Measurements from ENCODE around the gene YES1. TPM values are rescaled to one million over a fixed set of nuclear protein-coding genes. Genes with fewer than 3 reads are reported as not detected.
"Not testable (repeated sequence)": the region's sequence is repeated elsewhere in the genome, so short reads cannot be mapped to it uniquely, and the experiment has no call there.

The YES1 gene
- total RNA-seq, 2 donors from 2014 or later = 41.2 to 50.4 TPM

DNA sequence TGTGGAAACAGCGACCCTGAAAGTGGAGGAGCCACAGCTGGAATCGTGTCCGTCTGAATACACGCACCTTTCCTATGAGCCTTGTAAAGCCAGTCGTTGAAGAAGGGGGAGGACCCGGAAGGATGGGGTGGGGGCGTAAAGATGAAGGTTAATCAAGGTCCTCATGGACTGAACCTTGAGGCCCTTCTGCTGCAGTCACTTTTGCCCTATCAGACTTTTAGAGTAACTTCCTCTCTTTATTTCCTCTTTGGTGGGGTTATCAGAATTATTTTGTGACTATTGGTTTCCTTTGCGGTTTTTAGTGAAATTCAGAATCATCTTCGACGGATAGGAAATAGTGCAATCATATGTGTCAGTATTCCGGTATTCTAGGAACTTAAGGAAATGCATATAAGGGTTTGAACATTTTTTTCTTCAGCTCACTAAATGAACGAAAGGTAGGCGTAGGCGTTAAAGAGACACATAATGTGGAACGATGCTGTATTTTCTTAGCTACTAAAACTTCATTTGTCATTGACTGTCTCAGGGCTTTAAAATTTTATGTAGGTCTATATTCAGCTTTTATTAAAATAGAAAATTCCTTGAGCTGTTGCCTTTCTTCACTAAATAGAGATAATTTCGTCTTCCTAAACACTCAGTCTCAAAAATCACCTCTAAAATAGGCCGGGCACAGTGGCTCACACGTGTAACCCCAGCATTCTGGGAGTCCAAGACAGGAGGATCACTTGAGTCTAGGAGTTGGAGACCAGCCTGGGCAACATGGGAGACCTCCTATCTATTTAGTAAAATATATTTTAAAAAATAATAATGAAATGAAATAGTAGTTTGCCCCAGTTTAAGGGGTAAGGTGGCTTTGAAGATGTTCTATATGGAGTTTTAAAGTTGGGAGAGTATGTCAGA lies 1.4 kb upstream of the YES1 start:
- no peak for ATAC-seq (ENCODE audit: insufficient number of reproducible peaks, low FRiP score, low read depth)
- no peak for DNase-seq (ENCODE audit: low spot score)
- Histone ChIP-seq H3K27ac (peak overlapping the region; percentile 91 to 94), H3K4me3 (peak overlapping the region; percentile 98), H3K27me3 (replicated peaks; ENCODE audit: insufficient read depth) (no peaks in the 10 kb centered on the region), H3K36me3 (no peaks in the 10 kb centered on the region), H3K9me3 (no peaks in the 10 kb centered on the region), H3K4me1 (ENCODE audit: control insufficient read depth in 1 of 2, low read depth in 2 of 2) (peaks cover 10 to 19% of the 10 kb centered on the region in 2 donors)
- TF ChIP-seq, protein P1, sequence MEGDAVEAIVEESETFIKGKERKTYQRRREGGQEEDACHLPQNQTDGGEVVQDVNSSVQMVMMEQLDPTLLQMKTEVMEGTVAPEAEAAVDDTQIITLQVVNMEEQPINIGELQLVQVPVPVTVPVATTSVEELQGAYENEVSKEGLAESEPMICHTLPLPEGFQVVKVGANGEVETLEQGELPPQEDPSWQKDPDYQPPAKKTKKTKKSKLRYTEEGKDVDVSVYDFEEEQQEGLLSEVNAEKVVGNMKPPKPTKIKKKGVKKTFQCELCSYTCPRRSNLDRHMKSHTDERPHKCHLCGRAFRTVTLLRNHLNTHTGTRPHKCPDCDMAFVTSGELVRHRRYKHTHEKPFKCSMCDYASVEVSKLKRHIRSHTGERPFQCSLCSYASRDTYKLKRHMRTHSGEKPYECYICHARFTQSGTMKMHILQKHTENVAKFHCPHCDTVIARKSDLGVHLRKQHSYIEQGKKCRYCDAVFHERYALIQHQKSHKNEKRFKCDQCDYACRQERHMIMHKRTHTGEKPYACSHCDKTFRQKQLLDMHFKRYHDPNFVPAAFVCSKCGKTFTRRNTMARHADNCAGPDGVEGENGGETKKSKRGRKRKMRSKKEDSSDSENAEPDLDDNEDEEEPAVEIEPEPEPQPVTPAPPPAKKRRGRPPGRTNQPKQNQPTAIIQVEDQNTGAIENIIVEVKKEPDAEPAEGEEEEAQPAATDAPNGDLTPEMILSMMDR (IDR thresholded peaks at IDR 0.05) = no peak

DNA sequence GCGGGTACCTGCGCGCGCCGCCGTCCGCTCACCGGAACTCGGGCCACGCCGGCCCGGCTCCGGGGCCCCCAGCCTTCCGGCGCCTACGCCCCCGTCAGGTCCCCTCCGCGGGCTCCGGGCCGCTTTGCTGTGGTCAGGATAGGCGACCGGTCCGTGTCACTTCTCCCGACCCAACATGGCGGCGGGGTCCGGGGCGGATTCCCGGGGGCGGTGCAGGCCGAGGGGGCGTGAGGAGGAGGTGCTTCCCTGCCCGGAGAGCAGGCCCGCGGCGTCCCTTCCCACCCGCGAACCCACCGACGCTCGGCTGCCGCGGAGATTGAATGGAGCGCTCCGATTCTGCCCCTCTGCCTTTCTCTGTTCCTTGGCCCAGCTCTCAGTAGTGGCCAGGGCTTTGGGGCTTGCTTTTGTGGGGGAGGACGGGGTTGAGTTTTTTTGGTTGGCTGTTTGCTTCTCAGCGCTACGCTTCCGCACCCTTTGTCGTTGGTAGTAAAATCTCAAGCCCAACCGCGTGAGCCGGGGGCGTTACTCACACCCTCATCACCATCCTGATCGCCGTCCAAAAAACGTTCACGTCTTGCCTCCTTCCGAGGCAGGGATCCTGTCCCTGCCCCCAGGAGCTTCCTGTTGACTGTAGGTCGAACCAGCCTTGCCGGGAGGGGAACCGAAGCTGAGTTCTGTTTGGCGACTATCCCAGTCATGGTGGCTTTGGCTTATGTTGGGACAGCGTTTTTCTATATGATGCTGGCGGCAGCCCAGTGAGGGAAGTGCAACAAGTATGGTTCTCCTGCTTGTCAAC lies 532 bp upstream of the YES1 start:
- H3K4me1 ChIP-seq (ENCODE audit: control insufficient read depth in 1 of 2, low read depth in 2 of 2) = peaks cover 10 to 19% of the 10 kb centered on the region in 2 donors
- H3K9me3 ChIP-seq = no peaks in the 10 kb centered on the region
- DNase-seq (ENCODE audit: low spot score) (peak; percentile 65), ATAC-seq (ENCODE audit: insufficient number of reproducible peaks, low FRiP score, low read depth) (peak; percentile 88)
- H3K27me3 ChIP-seq (replicated peaks; ENCODE audit: insufficient read depth) = no peaks in the 10 kb centered on the region
- H3K36me3 ChIP-seq = no peaks in the 10 kb centered on the region
- peak overlapping the region; percentile 91 to 94 for H3K27ac ChIP-seq
- TF ChIP-seq, protein P1 (IDR thresholded peaks at IDR 0.05) = no peak
- peak overlapping the region; percentile 98 for H3K4me3 ChIP-seq

DNA sequence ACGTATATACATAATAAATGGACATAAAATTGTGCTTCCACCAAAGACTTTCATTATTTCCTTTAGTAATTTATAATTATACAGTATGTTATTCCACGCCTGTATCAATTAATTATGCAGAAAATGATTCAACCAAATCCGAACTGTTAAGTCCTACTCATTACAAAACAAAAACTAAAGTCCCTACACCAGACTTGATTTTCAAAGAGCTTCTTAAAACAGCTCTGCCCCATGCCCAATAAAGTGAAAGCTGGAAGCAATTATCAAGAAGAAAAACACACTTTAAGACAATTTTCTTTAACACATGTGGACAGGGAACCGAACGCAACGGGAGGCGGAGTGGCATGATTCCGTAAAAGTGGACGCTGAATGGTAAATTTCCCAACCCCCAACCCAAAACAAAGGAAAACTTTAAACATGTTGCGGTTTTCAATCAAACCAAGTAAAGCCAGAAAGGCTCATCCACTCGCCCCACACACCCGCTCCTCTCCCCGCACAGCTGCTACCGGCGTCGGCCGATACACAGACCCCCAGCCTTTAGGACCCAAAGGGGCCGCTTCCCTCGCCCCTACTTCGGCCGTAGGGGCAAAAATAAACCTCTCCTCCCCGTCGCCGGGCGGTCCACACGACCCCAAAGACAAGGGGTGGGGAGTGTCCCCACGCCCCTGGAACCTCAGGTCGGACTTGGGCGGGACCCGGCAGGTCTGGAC lies 705 bp downstream of the YES1 start:
- Histone ChIP-seq H3K9me3 (no peaks in the 10 kb centered on the region), H3K27ac (peak overlapping the region; percentile 91 to 94), H3K4me3 (peak overlapping the region; percentile 98), H3K4me1 (ENCODE audit: control insufficient read depth in 1 of 2, low read depth in 2 of 2) (peaks cover 10 to 19% of the 10 kb centered on the region in 2 donors), H3K27me3 (replicated peaks; ENCODE audit: insufficient read depth) (no peaks in the 10 kb centered on the region), H3K36me3 (no peaks in the 10 kb centered on the region)
- TF ChIP-seq, protein P1 (IDR thresholded peaks at IDR 0.05) = no peak
- ATAC-seq (ENCODE audit: insufficient number of reproducible peaks, low FRiP score, low read depth) (no peak), DNase-seq (ENCODE audit: low spot score) (no peak)

DNA sequence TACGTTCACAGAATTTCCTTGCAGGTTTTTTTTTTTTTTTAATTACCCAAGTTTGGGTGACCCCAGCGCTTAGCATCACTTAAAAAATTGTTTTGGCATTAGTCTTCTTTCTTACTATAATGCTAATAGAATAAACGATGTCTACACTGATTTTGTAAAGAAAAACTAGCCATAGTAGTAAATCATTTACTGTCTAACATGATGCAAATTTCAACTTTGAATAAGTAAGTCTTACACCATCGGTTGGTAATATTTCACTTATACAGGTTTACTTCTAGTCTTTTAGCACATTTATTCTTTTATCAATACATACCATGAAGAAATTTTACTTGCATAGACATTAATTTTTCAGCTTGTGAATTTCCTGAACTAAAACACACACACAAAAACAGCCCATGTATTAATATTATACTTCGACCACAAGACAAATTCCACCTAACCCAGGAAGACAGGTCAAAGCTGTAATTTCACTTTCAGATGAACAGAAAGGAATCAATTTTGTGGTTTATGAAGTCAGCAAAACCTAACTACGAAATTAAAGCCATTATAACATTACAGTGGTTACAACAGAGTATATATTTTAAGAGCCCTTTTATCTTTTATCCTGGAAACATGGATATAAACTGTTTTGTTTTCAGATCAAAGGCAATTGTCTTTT lies 1.9 kb downstream of the YES1 start:
- no peak overlapping the region for H3K27ac ChIP-seq
- ATAC-seq (ENCODE audit: insufficient number of reproducible peaks, low FRiP score, low read depth) (no peak), DNase-seq (ENCODE audit: low spot score) (no peak)
- no peak overlapping the region for H3K4me3 ChIP-seq
- H3K36me3 ChIP-seq = no peaks in the 10 kb centered on the region
- H3K27me3 ChIP-seq (replicated peaks; ENCODE audit: insufficient read depth) = no peaks in the 10 kb centered on the region
- TF ChIP-seq, protein P1 (IDR thresholded peaks at IDR 0.05) = no peak
- peaks cover 15 to 25% of the 10 kb centered on the region in 2 donors for H3K4me1 ChIP-seq (ENCODE audit: control insufficient read depth in 1 of 2, low read depth in 2 of 2)
- H3K9me3 ChIP-seq = no peaks in the 10 kb centered on the region

DNA sequence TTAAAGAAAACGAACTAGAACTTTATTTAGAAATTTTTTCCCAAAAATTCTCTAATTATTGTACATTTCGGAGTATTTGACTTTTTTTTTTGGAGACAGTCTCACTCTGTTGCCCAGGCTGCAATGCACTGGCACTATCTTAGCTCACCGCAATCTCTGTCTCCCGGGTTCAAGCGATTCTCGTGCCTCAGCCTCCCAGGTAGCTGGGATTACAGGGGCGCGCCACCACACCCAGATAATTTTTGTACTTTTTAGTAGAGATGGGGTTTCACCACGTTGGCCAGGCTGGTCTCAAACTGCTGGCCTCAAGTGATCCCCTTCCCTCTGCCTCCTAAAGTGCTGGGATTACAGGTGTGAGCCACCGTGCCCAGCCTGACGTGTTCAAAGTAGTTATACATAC lies 2.8 kb downstream of the YES1 start:
- H3K4me3 ChIP-seq; H3K27ac ChIP-seq; H3K36me3 ChIP-seq; DNase-seq (ENCODE audit: low spot score); ATAC-seq (ENCODE audit: insufficient number of reproducible peaks, low FRiP score, low read depth); H3K27me3 ChIP-seq (replicated peaks; ENCODE audit: insufficient read depth); H3K9me3 ChIP-seq: not testable (repeated sequence)
- H3K4me1 ChIP-seq (ENCODE audit: control insufficient read depth in 1 of 2, low read depth in 2 of 2) = peaks cover 17 to 27% of the 10 kb centered on the region in 2 donors

Data from thoracic aorta (tissue), 2 donors.